Subcutaneous adipose tissue (tissue), 4 donors: Measurements from ENCODE around the gene FAM193B. TPM values are rescaled to one million over a fixed set of nuclear protein-coding genes. Genes with fewer than 3 reads are reported as not detected.

Experiments used
- CTCF ChIP-seq: fragments of 450-650 bp; IDR thresholded peaks from one replicate; pipeline ENCODE4 v1.5.1; 2016; ENCODE audit warnings: low read depth, mild to moderate bottlenecking, control low read depth, antibody characterized with exemption, moderate library complexity
- total RNA-seq, 4 donors: library from RNA; depleted of rRNA; stranded (reverse); fragments of >200 nt; gene quantifications; one replicate each; pipeline ENCODE4 v1.1.0, GENCODE V29; 2016

The FAM193B gene
- total RNA-seq, 4 donors from 2014 or later, result 25.8 to 95.5 (median 35.5) TPM

GRCh38 chr5:177501874-177502678, 52.3 kb downstream of the FAM193B start:
- no peak for TF ChIP-seq CTCF

DNA sequence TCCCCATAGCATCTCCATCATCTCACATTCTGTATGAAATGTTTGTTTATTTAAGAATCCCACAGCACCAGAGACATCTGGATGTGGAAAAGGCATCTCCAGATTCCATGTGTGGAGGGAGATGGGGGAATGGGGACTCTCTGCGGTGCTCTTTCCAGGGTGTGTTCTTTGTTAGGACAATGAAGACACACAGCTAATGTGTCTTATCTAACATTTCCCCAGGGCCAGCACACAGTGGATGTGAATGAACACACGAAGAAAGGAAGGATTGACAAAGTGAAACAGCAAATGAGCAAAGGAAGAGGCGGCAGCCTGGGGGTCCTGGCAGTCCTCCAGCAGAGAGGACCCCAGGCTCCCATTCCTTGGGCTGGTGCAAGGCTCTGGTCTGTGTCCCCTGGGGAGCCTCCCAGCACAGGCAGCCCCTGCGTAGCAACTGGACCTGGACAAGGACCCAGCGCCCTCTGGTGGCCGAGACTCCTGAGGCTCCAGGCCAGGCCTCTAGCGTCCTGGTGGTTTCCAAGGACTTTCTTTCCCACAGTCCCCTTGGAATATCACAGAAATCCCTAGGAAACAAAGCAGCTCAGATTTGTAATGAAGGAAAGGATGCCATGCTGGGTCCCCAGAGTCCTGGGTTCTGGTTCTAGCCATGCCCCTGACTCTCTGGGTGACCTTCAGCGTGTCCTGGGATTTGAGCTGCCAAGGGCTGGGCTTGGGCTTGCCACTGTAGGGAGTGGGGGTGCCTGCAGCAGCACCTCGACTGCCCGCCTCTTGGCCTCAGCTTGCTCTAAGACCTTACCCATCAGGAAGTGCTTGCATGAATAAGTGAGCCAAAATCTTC, 53.5 kb downstream of the FAM193B start:
- no peak for TF ChIP-seq CTCF

GRCh38 chr5:177499842-177500241, 54.5 kb downstream of the FAM193B start:
- no peak for TF ChIP-seq CTCF

GRCh38 chr5:177498013-177498787, 56.2 kb downstream of the FAM193B start:
- TF ChIP-seq CTCF, result no peak

- TF ChIP-seq CTCF, result no peak
These were observed 56.9 kb downstream of the FAM193B start, which contains the start of gene PDLIM7 for GRCh38 chr5:177497292-177498012. PDLIM7 (minus strand) TSS chr5:177497604; CDS start chr5:177496512, 1,092 bp downstream.

- TF ChIP-seq CTCF, result no peak
These were observed 57.6 kb downstream of the FAM193B start for GRCh38 chr5:177496727-177497291.
